ENCODE measurements around the gene SNTB2. TPM values are rescaled to one million over a fixed set of nuclear protein-coding genes. Genes with fewer than 3 reads are reported as not detected.

Gene SNTB2
- total and polyA plus RNA-seq, 2 of the 13 experiments (the other 11 are each of a cell fraction or from before 2014, with no cell fraction given) = 11.5 to 19.2 TPM

DNA sequence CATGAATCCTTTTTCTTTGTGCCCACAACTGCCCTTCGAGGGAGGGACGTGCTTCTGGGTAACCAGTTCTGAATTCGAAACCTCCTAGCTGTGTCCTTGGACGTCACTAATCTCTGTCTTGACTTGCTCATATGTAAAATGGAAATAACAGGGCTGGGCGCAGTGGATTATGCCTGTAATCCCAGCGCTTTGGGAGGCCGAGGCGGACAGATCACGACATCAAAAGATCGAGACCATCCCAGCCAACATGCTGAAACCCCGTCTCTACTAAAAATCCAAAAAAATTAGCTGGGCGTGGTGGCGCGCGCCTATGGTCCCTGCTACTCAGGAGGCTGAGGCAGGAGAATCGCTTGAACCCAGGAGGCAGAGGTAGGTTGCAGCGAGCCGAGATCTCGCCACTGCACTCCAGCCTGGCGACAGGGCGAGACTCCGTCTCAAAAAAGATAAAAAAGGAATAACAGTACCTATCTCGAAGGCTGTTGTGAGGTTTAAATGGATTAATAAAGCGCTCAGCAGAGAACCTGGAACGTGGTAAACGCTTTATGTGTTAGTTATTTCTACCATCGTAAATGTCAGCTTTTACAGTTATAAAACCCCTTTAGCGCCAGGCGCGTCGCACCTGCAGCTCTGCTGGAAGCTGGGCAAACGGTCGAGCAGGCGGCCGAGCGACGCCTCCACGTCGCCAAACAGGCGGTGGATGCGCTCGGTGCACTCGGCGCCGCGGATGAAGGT, 151.8 kb downstream of the SNTB2 start (continued):
- TF ChIP-seq, protein P1, sequence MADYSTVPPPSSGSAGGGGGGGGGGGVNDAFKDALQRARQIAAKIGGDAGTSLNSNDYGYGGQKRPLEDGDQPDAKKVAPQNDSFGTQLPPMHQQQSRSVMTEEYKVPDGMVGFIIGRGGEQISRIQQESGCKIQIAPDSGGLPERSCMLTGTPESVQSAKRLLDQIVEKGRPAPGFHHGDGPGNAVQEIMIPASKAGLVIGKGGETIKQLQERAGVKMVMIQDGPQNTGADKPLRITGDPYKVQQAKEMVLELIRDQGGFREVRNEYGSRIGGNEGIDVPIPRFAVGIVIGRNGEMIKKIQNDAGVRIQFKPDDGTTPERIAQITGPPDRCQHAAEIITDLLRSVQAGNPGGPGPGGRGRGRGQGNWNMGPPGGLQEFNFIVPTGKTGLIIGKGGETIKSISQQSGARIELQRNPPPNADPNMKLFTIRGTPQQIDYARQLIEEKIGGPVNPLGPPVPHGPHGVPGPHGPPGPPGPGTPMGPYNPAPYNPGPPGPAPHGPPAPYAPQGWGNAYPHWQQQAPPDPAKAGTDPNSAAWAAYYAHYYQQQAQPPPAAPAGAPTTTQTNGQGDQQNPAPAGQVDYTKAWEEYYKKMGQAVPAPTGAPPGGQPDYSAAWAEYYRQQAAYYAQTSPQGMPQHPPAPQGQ (CRISPR knock-in tag; IDR thresholded peaks at IDR 0.05; ENCODE audit: borderline replicate concordance) = 0 out of 2 replicates have a peak, but pooled peaks have one; percentile 31
- peak; percentile 27 for TF ChIP-seq TAF15 (IDR thresholded peaks at IDR 0.05; ENCODE audit: low read depth, low read length, poor library complexity, severe bottlenecking)
- TF ChIP-seq SIN3A (IDR thresholded peaks at IDR 0.05; ENCODE audit: borderline replicate concordance, low read depth, low read length) = no peak
- 0 out of 2 replicates have a peak, but pooled peaks have one; percentile 7 for TF ChIP-seq IRX3 (CRISPR knock-in tag; IDR thresholded peaks at IDR 0.05; ENCODE audit: borderline replicate concordance, low read depth)
- no peak for TF ChIP-seq POLR2A (IDR thresholded peaks at IDR 0.05; ENCODE audit: insufficient read depth in 1 of 2, low read depth in 2 of 2, low read length in 2 of 2)
- TF ChIP-seq, protein P2, sequence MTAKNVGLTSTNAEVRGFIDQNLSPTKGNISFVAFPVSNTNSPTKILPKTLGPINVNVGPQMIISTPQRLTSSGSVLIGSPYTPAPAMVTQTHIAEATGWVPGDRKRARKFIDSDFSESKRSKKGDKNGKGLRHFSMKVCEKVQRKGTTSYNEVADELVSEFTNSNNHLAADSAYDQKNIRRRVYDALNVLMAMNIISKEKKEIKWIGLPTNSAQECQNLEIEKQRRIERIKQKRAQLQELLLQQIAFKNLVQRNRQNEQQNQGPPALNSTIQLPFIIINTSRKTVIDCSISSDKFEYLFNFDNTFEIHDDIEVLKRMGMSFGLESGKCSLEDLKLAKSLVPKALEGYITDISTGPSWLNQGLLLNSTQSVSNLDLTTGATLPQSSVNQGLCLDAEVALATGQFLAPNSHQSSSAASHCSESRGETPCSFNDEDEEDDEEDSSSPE (CRISPR knock-in tag; IDR thresholded peaks at IDR 0.05) = 0 out of 2 replicates have a peak, but pooled peaks have one; percentile 6
- TF ChIP-seq, protein P3, sequence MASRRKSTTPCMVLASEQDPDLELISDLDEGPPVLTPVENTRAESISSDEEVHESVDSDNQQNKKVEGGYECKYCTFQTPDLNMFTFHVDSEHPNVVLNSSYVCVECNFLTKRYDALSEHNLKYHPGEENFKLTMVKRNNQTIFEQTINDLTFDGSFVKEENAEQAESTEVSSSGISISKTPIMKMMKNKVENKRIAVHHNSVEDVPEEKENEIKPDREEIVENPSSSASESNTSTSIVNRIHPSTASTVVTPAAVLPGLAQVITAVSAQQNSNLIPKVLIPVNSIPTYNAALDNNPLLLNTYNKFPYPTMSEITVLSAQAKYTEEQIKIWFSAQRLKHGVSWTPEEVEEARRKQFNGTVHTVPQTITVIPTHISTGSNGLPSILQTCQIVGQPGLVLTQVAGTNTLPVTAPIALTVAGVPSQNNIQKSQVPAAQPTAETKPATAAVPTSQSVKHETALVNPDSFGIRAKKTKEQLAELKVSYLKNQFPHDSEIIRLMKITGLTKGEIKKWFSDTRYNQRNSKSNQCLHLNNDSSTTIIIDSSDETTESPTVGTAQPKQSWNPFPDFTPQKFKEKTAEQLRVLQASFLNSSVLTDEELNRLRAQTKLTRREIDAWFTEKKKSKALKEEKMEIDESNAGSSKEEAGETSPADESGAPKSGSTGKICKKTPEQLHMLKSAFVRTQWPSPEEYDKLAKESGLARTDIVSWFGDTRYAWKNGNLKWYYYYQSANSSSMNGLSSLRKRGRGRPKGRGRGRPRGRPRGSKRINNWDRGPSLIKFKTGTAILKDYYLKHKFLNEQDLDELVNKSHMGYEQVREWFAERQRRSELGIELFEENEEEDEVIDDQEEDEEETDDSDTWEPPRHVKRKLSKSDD (CRISPR knock-in tag; IDR thresholded peaks at IDR 0.05; ENCODE audit: low read depth) = no peak
- no peak for TF ChIP-seq KDM3A (CRISPR knock-in tag; IDR thresholded peaks at IDR 0.05; ENCODE audit: low read depth)
- peak; percentile 45 for TF ChIP-seq PTBP1 (IDR thresholded peaks at IDR 0.05; ENCODE audit: low read depth, low read length, poor library complexity, severe bottlenecking)
- TF ChIP-seq PHF20 (CRISPR knock-in tag; IDR thresholded peaks at IDR 0.05) = no peak
- TF ChIP-seq KLF12 (CRISPR knock-in tag; IDR thresholded peaks at IDR 0.05; ENCODE audit: borderline replicate concordance) = peak; percentile 23; the same call in 1 of the 2 replicates
- no peak for TF ChIP-seq ZNF24 (IDR thresholded peaks at IDR 0.05)
- TF ChIP-seq FOXM1 (CRISPR knock-in tag; IDR thresholded peaks at IDR 0.05) = 0 out of 2 replicates have a peak, but pooled peaks have one; percentile 28
- peak; percentile 59; the same call in 1 of the 2 replicates for TF ChIP-seq ZNF790 (CRISPR knock-in tag; IDR thresholded peaks at IDR 0.05; ENCODE audit: borderline replicate concordance)
- TF ChIP-seq RXRB (CRISPR knock-in tag; IDR thresholded peaks at IDR 0.05; ENCODE audit: borderline replicate concordance) = no peak
- TF ChIP-seq, protein P4, sequence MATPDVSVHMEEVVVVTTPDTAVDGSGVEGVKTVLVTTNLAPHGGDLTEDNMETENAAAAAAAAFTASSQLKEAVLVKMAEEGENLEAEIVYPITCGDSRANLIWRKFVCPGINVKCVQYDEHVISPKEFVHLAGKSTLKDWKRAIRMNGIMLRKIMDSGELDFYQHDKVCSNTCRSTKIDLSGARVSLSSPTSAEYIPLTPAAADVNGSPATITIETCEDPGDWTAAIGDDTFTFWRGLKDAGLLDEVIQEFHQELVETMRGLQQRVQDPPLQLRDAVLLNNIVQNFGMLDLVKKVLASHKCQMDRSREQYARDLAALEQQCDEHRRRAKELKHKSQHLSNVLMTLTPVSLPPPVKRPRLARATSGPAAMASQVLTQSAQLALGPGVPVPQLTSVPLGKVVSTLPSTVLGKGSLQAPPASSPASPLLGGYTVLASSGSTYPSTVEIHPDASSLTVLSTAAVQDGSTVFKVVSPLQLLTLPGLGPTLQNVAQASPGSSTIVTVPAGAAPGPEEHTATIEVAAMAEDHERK (CRISPR knock-in tag; IDR thresholded peaks at IDR 0.05; ENCODE audit: low read depth) = no peak
- 0 out of 2 replicates have a peak, but pooled peaks have one; percentile 4 for TF ChIP-seq NFE2L1 (CRISPR knock-in tag; IDR thresholded peaks at IDR 0.05; ENCODE audit: borderline replicate concordance)
- no peak for TF ChIP-seq PAF1 (CRISPR knock-in tag; IDR thresholded peaks at IDR 0.05)
- TF ChIP-seq, protein P5, sequence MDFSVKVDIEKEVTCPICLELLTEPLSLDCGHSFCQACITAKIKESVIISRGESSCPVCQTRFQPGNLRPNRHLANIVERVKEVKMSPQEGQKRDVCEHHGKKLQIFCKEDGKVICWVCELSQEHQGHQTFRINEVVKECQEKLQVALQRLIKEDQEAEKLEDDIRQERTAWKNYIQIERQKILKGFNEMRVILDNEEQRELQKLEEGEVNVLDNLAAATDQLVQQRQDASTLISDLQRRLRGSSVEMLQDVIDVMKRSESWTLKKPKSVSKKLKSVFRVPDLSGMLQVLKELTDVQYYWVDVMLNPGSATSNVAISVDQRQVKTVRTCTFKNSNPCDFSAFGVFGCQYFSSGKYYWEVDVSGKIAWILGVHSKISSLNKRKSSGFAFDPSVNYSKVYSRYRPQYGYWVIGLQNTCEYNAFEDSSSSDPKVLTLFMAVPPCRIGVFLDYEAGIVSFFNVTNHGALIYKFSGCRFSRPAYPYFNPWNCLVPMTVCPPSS (IDR thresholded peaks at IDR 0.05) = no peak
- 0 out of 3 replicates have a peak, but pooled peaks have one; percentile 26 for TF ChIP-seq MXI1 (IDR thresholded peaks at IDR 0.05; ENCODE audit: borderline replicate concordance, low read depth, low read length)
